GM12878 (cell line): Measurements from ENCODE around the gene TMEM163. TPM values are rescaled to one million over a fixed set of nuclear protein-coding genes. Genes with fewer than 3 reads are reported as not detected.

Experiments
- BACH1 ChIP-seq: fragments of 450-650 bp; IDR thresholded peaks from 2 replicates; pipeline ENCODE4 v1.6.1; 2017; ENCODE audit warnings: mild to moderate bottlenecking, borderline replicate concordance
- BCL11A ChIP-seq: IDR thresholded peaks from 2 replicates; pipeline ENCODE4 v1.6.1; 2011; ENCODE audit warnings: low read depth, low read length
- BCLAF1 ChIP-seq: fragments of 450-650 bp; IDR thresholded peaks from 2 replicates; pipeline ENCODE4 v1.6.1; 2017; ENCODE audit warnings: antibody characterized with exemption, mild to moderate bottlenecking, moderate library complexity
- EED ChIP-seq: sonication (generic); IDR thresholded peaks from 2 replicates; pipeline ENCODE4 v1.6.1; 2016; ENCODE audit warnings: antibody characterized with exemption, low read depth
- ESRRA ChIP-seq: IDR thresholded peaks from 2 replicates; pipeline ENCODE4 v1.6.1; 2012; ENCODE audit warnings: mild to moderate bottlenecking, low read length, improper control_type of control experiment
- IKZF1 ChIP-seq: fragments of 450-650 bp; conservative IDR thresholded peaks from 2 replicates; pipeline ENCODE4 v1.6.1; 2017; ENCODE audit warnings: antibody characterized with exemption, mild to moderate bottlenecking
- JUNB ChIP-seq: IDR thresholded peaks from 2 replicates; pipeline ENCODE4 v1.6.1; 2016; ENCODE audit warnings: antibody characterized with exemption, mild to moderate bottlenecking
- LARP7 ChIP-seq: fragments of 450-650 bp; IDR thresholded peaks from 2 replicates; pipeline ENCODE4 v1.6.1; 2017; ENCODE audit warnings: mild to moderate bottlenecking
- MLLT1 ChIP-seq: fragments of 450-650 bp; IDR thresholded peaks from 2 replicates; pipeline ENCODE4 v1.6.1; 2016; ENCODE audit warnings: mild to moderate bottlenecking
- NBN ChIP-seq: fragments of 450-650 bp; IDR thresholded peaks from 2 replicates; pipeline ENCODE4 v1.6.1; 2016
- NR2C1 ChIP-seq: fragments of 450-650 bp; IDR thresholded peaks from 2 replicates; pipeline ENCODE4 v1.6.1; 2017; ENCODE audit warnings: antibody characterized with exemption, mild to moderate bottlenecking, moderate library complexity
- NR2C2 ChIP-seq: IDR thresholded peaks from 2 replicates; pipeline ENCODE4 v1.6.1; 2011; ENCODE audit warnings: borderline replicate concordance, low read depth; ENCODE audit not compliant: control insufficient read depth, insufficient read length
- PAX8 ChIP-seq: fragments of 450-650 bp; IDR thresholded peaks from 2 replicates; pipeline ENCODE4 v1.6.1; 2017; ENCODE audit warnings: mild to moderate bottlenecking, moderate library complexity
- POLR2A ChIP-seq: IDR thresholded peaks from 2 replicates; pipeline ENCODE4 v1.6.1; 2011; ENCODE audit warnings: low read depth, mild to moderate bottlenecking, low read length
- POU2F2 ChIP-seq: IDR thresholded peaks from 3 replicates; pipeline ENCODE4 v1.6.1; 2011; ENCODE audit warnings: low read depth, mild to moderate bottlenecking, low read length, borderline replicate concordance
- RAD51 ChIP-seq: fragments of 450-650 bp; IDR thresholded peaks from 2 replicates; pipeline ENCODE4 v1.6.1; 2016; ENCODE audit warnings: moderate library complexity, mild to moderate bottlenecking, inconsistent platforms
- RELB ChIP-seq: fragments of 450-650 bp; IDR thresholded peaks from 2 replicates; pipeline ENCODE4 v1.6.1; 2017; ENCODE audit warnings: low read depth, mild to moderate bottlenecking, moderate library complexity
- SIN3A ChIP-seq: IDR thresholded peaks from 2 replicates; pipeline ENCODE4 v1.6.1; 2012; ENCODE audit warnings: low read depth, low read length, improper control_type of control experiment
- SMAD1 ChIP-seq: fragments of 450-650 bp; IDR thresholded peaks from 2 replicates; pipeline ENCODE4 v1.6.1; 2018; ENCODE audit warnings: mild to moderate bottlenecking, low read depth; ENCODE audit not compliant: partially characterized antibody
- SREBF1 ChIP-seq: IDR thresholded peaks from 2 replicates; pipeline ENCODE4 v1.6.1; 2012; ENCODE audit warnings: mild to moderate bottlenecking, low read length
- STAT3 ChIP-seq: IDR thresholded peaks from 2 replicates; pipeline ENCODE4 v1.6.1; 2011; ENCODE audit warnings: low read depth, low read length, improper control_type of control experiment
- TCF12 ChIP-seq: IDR thresholded peaks from 2 replicates; pipeline ENCODE4 v1.6.1; 2011; ENCODE audit warnings: low read depth, mild to moderate bottlenecking, low read length
- YBX1 ChIP-seq: fragments of 450-650 bp; IDR thresholded peaks from 2 replicates; pipeline ENCODE4 v1.6.1; 2016; ENCODE audit warnings: antibody characterized with exemption
- ZNF207 ChIP-seq: fragments of 450-650 bp; IDR thresholded peaks from 2 replicates; pipeline ENCODE4 v1.6.1; 2014; ENCODE audit warnings: antibody characterized with exemption, mild to moderate bottlenecking, borderline replicate concordance
- ZNF687 ChIP-seq: fragments of 450-650 bp; IDR thresholded peaks from 2 replicates; pipeline ENCODE4 v1.6.1; 2017; ENCODE audit warnings: mild to moderate bottlenecking, moderate library complexity
- polyA plus RNA-seq, 11 experiments: library from polyadenylated mRNA; depleted of rRNA in 4 of 11; unstranded in 6 of 11; stranded (reverse) in 5 of 11; fragments of >200 nt; fragmentation: Nextera tagmentation in 4 of 11; fragmentation: Illumina TruSeq in 1 of 11; extraction: Ambion mirVana in 4 of 11; extraction: Trizol in 1 of 11; gene quantifications; 1 replicate in 1 of 11; 2 replicates in 10 of 11; pipeline versions ENCODE4 v1.2.1 to v1.2.3, GENCODE V29; 2011 to 2016; ENCODE audit warnings: inconsistent platforms in 2 of 11, missing spikeins in 2 of 11, low read depth in 1 of 11
- total RNA-seq, 4 experiments: library from RNA; depleted of rRNA in 3 of 4; stranded (reverse); fragments of >200 nt in 3 of 4; fragmentation: Illumina TruSeq in 1 of 4; extraction: Trizol in 1 of 4; gene quantifications; 2 replicates each; pipeline versions ENCODE4 v1.2.1 to v1.2.3, GENCODE V29; 2013 to 2021

TMEM163 gene
- total and polyA plus RNA-seq, 10 of the 15 experiments (the other 5 are each of a cell fraction or from before 2014, with no cell fraction given), result 0.05 to 0.11 (median 0.07) TPM; not detected in 4

- TF ChIP-seq SIN3A, result no peak
- TF ChIP-seq YBX1, result no peak
- TF ChIP-seq RELB, result no peak; the same call in 1 of the 2 replicates
- TF ChIP-seq STAT3, result peak; percentile 88
- TF ChIP-seq SMAD1, result no peak
- TF ChIP-seq BACH1, result no peak
- TF ChIP-seq BCL11A, result peak; percentile 96
- no peak for TF ChIP-seq BCLAF1
- TF ChIP-seq NR2C1, result no peak
- TF ChIP-seq ZNF687, result no peak
- 0 out of 2 replicates have a peak, but pooled peaks have one; percentile 36 for TF ChIP-seq IKZF1
- no peak for TF ChIP-seq POLR2A
- TF ChIP-seq EED, result peak; percentile 73; the same call in 1 of the 2 replicates
- TF ChIP-seq TCF12, result 0 out of 2 replicates have a peak, but pooled peaks have one; percentile 9
- TF ChIP-seq NBN, result no peak
- TF ChIP-seq LARP7, result no peak
- TF ChIP-seq ESRRA, result no peak
- no peak for TF ChIP-seq MLLT1
- TF ChIP-seq JUNB, result peak; percentile 91
- 0 out of 3 replicates have a peak, but pooled peaks have one; percentile 42 for TF ChIP-seq POU2F2
- TF ChIP-seq NR2C2, result no peak
- no peak for TF ChIP-seq PAX8
- TF ChIP-seq RAD51, result no peak
- no peak for TF ChIP-seq ZNF207
- no peak for TF ChIP-seq SREBF1
Observed at GRCh38 chr2:134623796-134624195, 95.0 kb downstream of the TMEM163 start (continued).
